OCI-LY3 (cell line): ENCODE data around the gene CAMK1.

Source experiments
- EZH2phosphoT487 ChIP-seq: fragments of 200-600 bp; shearing (Covaris generic); IDR thresholded peaks from 2 replicates; pipeline ENCODE4 v1.6.1; 2018; ENCODE audit warnings: antibody characterized with exemption, mixed run types, low read depth
- TF ChIP-seq, protein P1 (sequence below): fragments of 200-600, 300-600 bp; sonication (generic); IDR thresholded peaks from 2 replicates; pipeline ENCODE4 v1.5.1; 2014; ENCODE audit warnings: antibody characterized with exemption, low read length, low read depth

DNA sequence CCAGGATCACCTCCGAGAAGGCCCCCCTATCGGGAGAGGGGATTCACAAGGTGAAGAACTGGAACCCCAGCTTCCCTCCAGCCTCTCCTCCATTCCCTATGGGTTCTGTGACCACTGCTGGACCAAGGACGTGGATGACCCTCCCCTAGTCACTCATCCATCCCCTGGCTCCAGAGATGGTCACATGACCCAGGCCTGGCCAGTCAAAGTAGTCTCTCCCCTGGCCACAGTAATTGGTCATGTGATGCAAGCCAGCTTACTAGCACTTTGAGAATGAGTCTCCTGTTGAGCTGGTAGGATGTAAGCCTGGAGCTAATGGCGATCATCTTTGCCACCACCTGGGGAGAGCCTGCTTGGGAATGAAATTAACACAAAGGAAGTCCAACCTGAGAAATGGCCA is 3.9 kb downstream of the CAMK1 start:
- TF ChIP-seq, protein P1, sequence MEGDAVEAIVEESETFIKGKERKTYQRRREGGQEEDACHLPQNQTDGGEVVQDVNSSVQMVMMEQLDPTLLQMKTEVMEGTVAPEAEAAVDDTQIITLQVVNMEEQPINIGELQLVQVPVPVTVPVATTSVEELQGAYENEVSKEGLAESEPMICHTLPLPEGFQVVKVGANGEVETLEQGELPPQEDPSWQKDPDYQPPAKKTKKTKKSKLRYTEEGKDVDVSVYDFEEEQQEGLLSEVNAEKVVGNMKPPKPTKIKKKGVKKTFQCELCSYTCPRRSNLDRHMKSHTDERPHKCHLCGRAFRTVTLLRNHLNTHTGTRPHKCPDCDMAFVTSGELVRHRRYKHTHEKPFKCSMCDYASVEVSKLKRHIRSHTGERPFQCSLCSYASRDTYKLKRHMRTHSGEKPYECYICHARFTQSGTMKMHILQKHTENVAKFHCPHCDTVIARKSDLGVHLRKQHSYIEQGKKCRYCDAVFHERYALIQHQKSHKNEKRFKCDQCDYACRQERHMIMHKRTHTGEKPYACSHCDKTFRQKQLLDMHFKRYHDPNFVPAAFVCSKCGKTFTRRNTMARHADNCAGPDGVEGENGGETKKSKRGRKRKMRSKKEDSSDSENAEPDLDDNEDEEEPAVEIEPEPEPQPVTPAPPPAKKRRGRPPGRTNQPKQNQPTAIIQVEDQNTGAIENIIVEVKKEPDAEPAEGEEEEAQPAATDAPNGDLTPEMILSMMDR, result no peak
- no peak for TF ChIP-seq EZH2phosphoT487
